HepG2 (cell line): ENCODE data around the gene MRPL48. TPM values are rescaled to one million over a fixed set of nuclear protein-coding genes. Genes with fewer than 3 reads are reported as not detected.

ENCODE experiments used
- BRD4 ChIP-seq: sonication (generic); formaldehyde crosslinking; IDR thresholded peaks from 2 replicates; pipeline ENCODE4 v1.4.0; 2020; ENCODE audit warnings: missing genetic modification reagents
- FOXK2 ChIP-seq: fragments of 450-650 bp; IDR thresholded peaks from 2 replicates; pipeline ENCODE4 v1.6.1; 2016
- FOXP4 ChIP-seq: sonication (generic); formaldehyde crosslinking; IDR thresholded peaks from 2 replicates; pipeline ENCODE4 v1.4.0; 2020; ENCODE audit warnings: missing genetic modification reagents
- SMAD1 ChIP-seq: sonication (generic); formaldehyde crosslinking; IDR thresholded peaks from 2 replicates; pipeline ENCODE4 v1.4.0; 2020; ENCODE audit warnings: missing genetic modification reagents, low read depth, mild to moderate bottlenecking, borderline replicate concordance
- ZNF260 ChIP-seq: sonication (generic); formaldehyde crosslinking; IDR thresholded peaks from 2 replicates; pipeline ENCODE4 v1.4.0; 2020; ENCODE audit warnings: missing genetic modification reagents, low read depth, mild to moderate bottlenecking, borderline replicate concordance
- polyA plus RNA-seq, 8 experiments: library from polyadenylated mRNA; depleted of rRNA in 3 of 8; stranded (reverse) in 7 of 8; unstranded in 1 of 8; fragments of >200 nt; fragmentation: Illumina TruSeq in 4 of 8; extraction: Trizol in 4 of 8; gene quantifications; 2 replicates each; pipeline versions ENCODE4 v1.2.1 to v1.2.3, GENCODE V29; 2011 to 2016; ENCODE audit warnings: low read depth in 4 of 8, missing spikeins in 1 of 8, mixed read lengths in 1 of 8; ENCODE audit not compliant: insufficient read depth in 1 of 8
- total RNA-seq, 5 experiments: library from RNA; depleted of rRNA; stranded (reverse); fragments of >200 nt; fragmentation: Illumina TruSeq; extraction: Trizol; gene quantifications; 2 replicates each; pipeline ENCODE4 v1.2.3, GENCODE V29; 2016; ENCODE audit warnings: low read depth in 1 of 5
- TF ChIP-seq, protein P1 (sequence below): sonication (generic); formaldehyde crosslinking; IDR thresholded peaks from 2 replicates; pipeline ENCODE4 v1.4.0; 2020; ENCODE audit warnings: missing genetic modification reagents
- TF ChIP-seq, protein P2 (sequence below): sonication (generic); formaldehyde crosslinking; IDR thresholded peaks from 2 replicates; pipeline ENCODE4 v1.5.1; 2020; ENCODE audit warnings: mild to moderate bottlenecking, missing genetic modification reagents, moderate library complexity

Gene MRPL48
- total and polyA plus RNA-seq, 2 of the 13 experiments (the other 11 are each of a cell fraction or from before 2014, with no cell fraction given), result 61.2 to 67.9 TPM

DNA sequence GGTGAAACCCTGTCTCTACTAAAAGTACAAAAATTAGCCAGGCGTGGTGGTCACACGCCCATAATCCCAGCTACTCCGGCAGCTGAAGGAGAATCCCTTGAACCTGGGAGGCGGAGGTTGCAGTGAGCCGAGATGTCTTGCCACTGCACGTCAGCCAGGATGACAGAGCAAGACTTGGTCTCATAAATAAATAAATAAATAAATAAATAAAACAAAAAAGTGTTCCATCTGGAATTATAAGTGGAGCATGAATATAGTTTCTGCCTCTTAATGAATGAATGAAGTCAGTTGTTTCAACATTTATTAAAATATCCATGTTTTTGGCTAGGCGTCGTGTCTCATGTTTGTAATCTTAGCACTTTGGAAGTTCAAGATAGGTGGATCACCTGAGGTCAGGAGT, 27.1 kb downstream of the MRPL48 start (continued):
- TF ChIP-seq, protein P1, sequence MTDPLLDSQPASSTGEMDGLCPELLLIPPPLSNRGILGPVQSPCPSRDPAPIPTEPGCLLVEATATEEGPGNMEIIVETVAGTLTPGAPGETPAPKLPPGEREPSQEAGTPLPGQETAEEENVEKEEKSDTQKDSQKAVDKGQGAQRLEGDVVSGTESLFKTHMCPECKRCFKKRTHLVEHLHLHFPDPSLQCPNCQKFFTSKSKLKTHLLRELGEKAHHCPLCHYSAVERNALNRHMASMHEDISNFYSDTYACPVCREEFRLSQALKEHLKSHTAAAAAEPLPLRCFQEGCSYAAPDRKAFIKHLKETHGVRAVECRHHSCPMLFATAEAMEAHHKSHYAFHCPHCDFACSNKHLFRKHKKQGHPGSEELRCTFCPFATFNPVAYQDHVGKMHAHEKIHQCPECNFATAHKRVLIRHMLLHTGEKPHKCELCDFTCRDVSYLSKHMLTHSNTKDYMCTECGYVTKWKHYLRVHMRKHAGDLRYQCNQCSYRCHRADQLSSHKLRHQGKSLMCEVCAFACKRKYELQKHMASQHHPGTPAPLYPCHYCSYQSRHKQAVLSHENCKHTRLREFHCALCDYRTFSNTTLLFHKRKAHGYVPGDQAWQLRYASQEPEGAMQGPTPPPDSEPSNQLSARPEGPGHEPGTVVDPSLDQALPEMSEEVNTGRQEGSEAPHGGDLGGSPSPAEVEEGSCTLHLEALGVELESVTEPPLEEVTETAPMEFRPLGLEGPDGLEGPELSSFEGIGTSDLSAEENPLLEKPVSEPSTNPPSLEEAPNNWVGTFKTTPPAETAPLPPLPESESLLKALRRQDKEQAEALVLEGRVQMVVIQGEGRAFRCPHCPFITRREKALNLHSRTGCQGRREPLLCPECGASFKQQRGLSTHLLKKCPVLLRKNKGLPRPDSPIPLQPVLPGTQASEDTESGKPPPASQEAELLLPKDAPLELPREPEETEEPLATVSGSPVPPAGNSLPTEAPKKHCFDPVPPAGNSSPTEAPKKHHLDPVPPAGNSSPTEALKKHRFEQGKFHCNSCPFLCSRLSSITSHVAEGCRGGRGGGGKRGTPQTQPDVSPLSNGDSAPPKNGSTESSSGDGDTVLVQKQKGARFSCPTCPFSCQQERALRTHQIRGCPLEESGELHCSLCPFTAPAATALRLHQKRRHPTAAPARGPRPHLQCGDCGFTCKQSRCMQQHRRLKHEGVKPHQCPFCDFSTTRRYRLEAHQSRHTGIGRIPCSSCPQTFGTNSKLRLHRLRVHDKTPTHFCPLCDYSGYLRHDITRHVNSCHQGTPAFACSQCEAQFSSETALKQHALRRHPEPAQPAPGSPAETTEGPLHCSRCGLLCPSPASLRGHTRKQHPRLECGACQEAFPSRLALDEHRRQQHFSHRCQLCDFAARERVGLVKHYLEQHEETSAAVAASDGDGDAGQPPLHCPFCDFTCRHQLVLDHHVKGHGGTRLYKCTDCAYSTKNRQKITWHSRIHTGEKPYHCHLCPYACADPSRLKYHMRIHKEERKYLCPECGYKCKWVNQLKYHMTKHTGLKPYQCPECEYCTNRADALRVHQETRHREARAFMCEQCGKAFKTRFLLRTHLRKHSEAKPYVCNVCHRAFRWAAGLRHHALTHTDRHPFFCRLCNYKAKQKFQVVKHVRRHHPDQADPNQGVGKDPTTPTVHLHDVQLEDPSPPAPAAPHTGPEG (CRISPR knock-in tag), result no peak
- TF ChIP-seq FOXP4 (CRISPR knock-in tag), result no peak
- TF ChIP-seq, protein P2, sequence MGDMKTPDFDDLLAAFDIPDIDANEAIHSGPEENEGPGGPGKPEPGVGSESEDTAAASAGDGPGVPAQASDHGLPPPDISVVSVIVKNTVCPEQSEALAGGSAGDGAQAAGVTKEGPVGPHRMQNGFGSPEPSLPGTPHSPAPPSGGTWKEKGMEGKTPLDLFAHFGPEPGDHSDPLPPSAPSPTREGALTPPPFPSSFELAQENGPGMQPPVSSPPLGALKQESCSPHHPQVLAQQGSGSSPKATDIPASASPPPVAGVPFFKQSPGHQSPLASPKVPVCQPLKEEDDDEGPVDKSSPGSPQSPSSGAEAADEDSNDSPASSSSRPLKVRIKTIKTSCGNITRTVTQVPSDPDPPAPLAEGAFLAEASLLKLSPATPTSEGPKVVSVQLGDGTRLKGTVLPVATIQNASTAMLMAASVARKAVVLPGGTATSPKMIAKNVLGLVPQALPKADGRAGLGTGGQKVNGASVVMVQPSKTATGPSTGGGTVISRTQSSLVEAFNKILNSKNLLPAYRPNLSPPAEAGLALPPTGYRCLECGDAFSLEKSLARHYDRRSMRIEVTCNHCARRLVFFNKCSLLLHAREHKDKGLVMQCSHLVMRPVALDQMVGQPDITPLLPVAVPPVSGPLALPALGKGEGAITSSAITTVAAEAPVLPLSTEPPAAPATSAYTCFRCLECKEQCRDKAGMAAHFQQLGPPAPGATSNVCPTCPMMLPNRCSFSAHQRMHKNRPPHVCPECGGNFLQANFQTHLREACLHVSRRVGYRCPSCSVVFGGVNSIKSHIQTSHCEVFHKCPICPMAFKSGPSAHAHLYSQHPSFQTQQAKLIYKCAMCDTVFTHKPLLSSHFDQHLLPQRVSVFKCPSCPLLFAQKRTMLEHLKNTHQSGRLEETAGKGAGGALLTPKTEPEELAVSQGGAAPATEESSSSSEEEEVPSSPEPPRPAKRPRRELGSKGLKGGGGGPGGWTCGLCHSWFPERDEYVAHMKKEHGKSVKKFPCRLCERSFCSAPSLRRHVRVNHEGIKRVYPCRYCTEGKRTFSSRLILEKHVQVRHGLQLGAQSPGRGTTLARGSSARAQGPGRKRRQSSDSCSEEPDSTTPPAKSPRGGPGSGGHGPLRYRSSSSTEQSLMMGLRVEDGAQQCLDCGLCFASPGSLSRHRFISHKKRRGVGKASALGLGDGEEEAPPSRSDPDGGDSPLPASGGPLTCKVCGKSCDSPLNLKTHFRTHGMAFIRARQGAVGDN (CRISPR knock-in tag), result no peak
- no peak for TF ChIP-seq SMAD1 (CRISPR knock-in tag)
- no peak for TF ChIP-seq BRD4 (CRISPR knock-in tag)
- no peak for TF ChIP-seq FOXK2
- TF ChIP-seq ZNF260, result no peak
